ENCODE results near the gene TMEM95. TPM values are rescaled to one million over a fixed set of nuclear protein-coding genes. Genes with fewer than 3 reads are reported as not detected.

Gene TMEM95
- total RNA-seq, 6 experiments from 2014 or later = not detected

- intact Hi-C loops (cut with DNase I) = no loop called here
- Histone ChIP-seq H3K4me3 (peak overlapping the region; percentile 60 to 84 (median 63)), H3K36me3 (peaks cover 0 to 7% (median 0%) of the 10 kb centered on the region in 4 donors), H3K4me1 (peaks cover 0 to 6% (median 0%) of the 10 kb centered on the region in 4 donors), H3K27me3 (no peaks in the 10 kb centered on the region), H3K9me3 (no peaks in the 10 kb centered on the region), H3K27ac (peak overlapping the region; percentile 84 to 95 (median 92))
- no peak for TF ChIP-seq POLR2A (IDR thresholded peaks at IDR 0.05)
- TF ChIP-seq, protein P1, sequence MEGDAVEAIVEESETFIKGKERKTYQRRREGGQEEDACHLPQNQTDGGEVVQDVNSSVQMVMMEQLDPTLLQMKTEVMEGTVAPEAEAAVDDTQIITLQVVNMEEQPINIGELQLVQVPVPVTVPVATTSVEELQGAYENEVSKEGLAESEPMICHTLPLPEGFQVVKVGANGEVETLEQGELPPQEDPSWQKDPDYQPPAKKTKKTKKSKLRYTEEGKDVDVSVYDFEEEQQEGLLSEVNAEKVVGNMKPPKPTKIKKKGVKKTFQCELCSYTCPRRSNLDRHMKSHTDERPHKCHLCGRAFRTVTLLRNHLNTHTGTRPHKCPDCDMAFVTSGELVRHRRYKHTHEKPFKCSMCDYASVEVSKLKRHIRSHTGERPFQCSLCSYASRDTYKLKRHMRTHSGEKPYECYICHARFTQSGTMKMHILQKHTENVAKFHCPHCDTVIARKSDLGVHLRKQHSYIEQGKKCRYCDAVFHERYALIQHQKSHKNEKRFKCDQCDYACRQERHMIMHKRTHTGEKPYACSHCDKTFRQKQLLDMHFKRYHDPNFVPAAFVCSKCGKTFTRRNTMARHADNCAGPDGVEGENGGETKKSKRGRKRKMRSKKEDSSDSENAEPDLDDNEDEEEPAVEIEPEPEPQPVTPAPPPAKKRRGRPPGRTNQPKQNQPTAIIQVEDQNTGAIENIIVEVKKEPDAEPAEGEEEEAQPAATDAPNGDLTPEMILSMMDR (IDR thresholded peaks at IDR 0.05) = no peak
- 23% methylated on average over 18 of the region's 48 CpGs for WGBS (ENCODE audit: insufficient coverage, low coverage, low lambda C conversion rate, missing lambda C conversion rate)
- peak; percentile 6 to 19 (median 13) for ATAC-seq
- peak in 1 of 3 donors; percentile 59 for DNase-seq
Observed at GRCh38 chr17:7393613-7394451, 38.9 kb downstream of the TMEM95 start.

- peak; percentile 92 to 95 (median 94) for DNase-seq
Observed at GRCh38 chr17:7394452-7395191, 39.7 kb downstream of the TMEM95 start, which contains the start of gene PLSCR3. Gene PLSCR3 (minus strand): TSS chr17:7394525. CDS start chr17:7394110, 415 bp downstream.

GRCh38 chr17:7396147-7396546 lies 41.2 kb downstream of the TMEM95 start:
- 100% methylated on average over 1 of the region's 4 CpGs for WGBS (ENCODE audit: insufficient coverage, low coverage, low lambda C conversion rate, missing lambda C conversion rate)
- no peaks in the 10 kb centered on the region for H3K27me3 ChIP-seq
- DNase-seq (peak in 1 of 3 donors; percentile 14), ATAC-seq (no peak)
- no peak overlapping the region for H3K4me3 ChIP-seq
- intact Hi-C loops (cut with DNase I) = no loop called here
- H3K36me3 ChIP-seq = no peaks in the 10 kb centered on the region
- H3K4me1 ChIP-seq = peaks cover 0 to 6% (median 0%) of the 10 kb centered on the region in 4 donors
- no peak overlapping the region for H3K27ac ChIP-seq
- H3K9me3 ChIP-seq = no peaks in the 10 kb centered on the region
- TF ChIP-seq, protein P1 (IDR thresholded peaks at IDR 0.05) = no peak
- no peak for TF ChIP-seq POLR2A (IDR thresholded peaks at IDR 0.05)

More at GRCh38 chr17:7394452-7395191, 39.7 kb downstream of the TMEM95 start, which contains the start of gene PLSCR3:
- H3K27ac ChIP-seq = peak within 1 kb of the TSS; percentile 84 to 95 (median 92)
- WGBS (ENCODE audit: insufficient coverage, low coverage, low lambda C conversion rate, missing lambda C conversion rate) = 1% methylated on average over 17 of the region's 71 CpGs
- peak within 1 kb of the TSS; percentile 60 to 84 (median 63) for H3K4me3 ChIP-seq
- peaks cover 0 to 2% (median 0%) of the 10 kb centered on the region in 4 donors for H3K36me3 ChIP-seq
- intact Hi-C loops (cut with DNase I) = no loop called here
- H3K4me1 ChIP-seq = peaks cover 0 to 6% (median 0%) of the 10 kb centered on the region in 4 donors
- peak; percentile 86 to 96 (median 93) for ATAC-seq
- TF ChIP-seq POLR2A (IDR thresholded peaks at IDR 0.05) = peak; percentile 90
- TF ChIP-seq, protein P1 (IDR thresholded peaks at IDR 0.05) = peak; percentile 17 to 36 (median 30)
- no peaks in the 10 kb centered on the region for H3K9me3 ChIP-seq
- H3K27me3 ChIP-seq = no peaks in the 10 kb centered on the region

- intact Hi-C loops (cut with DNase I) = no loop called here
- Histone ChIP-seq H3K27me3 (no peaks in the 10 kb centered on the region), H3K27ac (no peak overlapping the region), H3K36me3 (no peaks in the 10 kb centered on the region), H3K9me3 (no peaks in the 10 kb centered on the region), H3K4me3 (no peak overlapping the region), H3K4me1 (peaks cover 0 to 16% (median 3%) of the 10 kb centered on the region in 4 donors)
- 74% methylated on average over 2 of the region's 2 CpGs for WGBS (ENCODE audit: insufficient coverage, low coverage, low lambda C conversion rate, missing lambda C conversion rate)
- TF ChIP-seq, protein P1 (IDR thresholded peaks at IDR 0.05) = no peak
- no peak for TF ChIP-seq POLR2A (IDR thresholded peaks at IDR 0.05)
- DNase-seq = no peak
- no peak for ATAC-seq
Observed at GRCh38 chr17:7398612-7399011, 43.7 kb downstream of the TMEM95 start.
